GM12891 (cell line): Measurements from ENCODE around the gene RNF157.

ENCODE experiments used
- POLR2A ChIP-seq: IDR thresholded peaks from 2 replicates; pipeline ENCODE4 v1.6.1; 2011; ENCODE audit warnings: low read depth, low read length, control low read depth
- SPI1 ChIP-seq: IDR thresholded peaks from 2 replicates; pipeline ENCODE4 v1.6.1; 2011; ENCODE audit warnings: low read depth, low read length, control low read depth

DNA sequence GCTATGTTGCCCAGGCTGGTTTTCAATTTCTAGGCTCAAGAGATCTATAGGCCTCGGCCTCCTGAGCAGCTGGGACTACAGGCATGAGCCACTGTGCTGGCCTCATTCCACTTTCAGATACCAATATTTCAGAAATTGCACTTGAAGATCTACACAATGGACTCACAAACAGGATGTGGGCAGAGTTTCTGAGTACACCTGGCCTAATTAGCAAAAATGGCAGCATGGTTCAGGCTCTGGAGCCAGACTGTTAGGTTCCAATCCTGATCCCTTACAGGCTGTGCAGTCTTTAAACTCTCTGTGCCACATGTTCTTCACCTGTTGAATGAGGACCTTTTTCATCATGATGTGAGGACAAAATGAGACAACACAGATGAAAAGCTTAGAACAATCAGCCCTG is 32.2 kb downstream of the RNF157 start:
- TF ChIP-seq SPI1 (0 out of 2 replicates have a peak, but pooled peaks have one; percentile 2), POLR2A (no peak)
